ENCODE measurements around the gene UNC45A. TPM values are rescaled to one million over a fixed set of nuclear protein-coding genes. Genes with fewer than 3 reads are reported as not detected.

UNC45A gene
- total RNA-seq, 1 experiment from 2014 or later: 101 TPM

GRCh38 chr15:90902040-90902839, 32.8 kb upstream of the UNC45A start (continued):
- no peak for TF ChIP-seq PRRX2 (CRISPR knock-in tag; IDR thresholded peaks at IDR 0.05)
- TF ChIP-seq USF1 (CRISPR knock-in tag; IDR thresholded peaks at IDR 0.05): no peak
- TF ChIP-seq ZNF263 (CRISPR knock-in tag; IDR thresholded peaks at IDR 0.05; ENCODE audit: low read depth): no peak
- TF ChIP-seq AR (CRISPR knock-in tag; IDR thresholded peaks at IDR 0.05): no peak
- no peak for TF ChIP-seq GABPB1 (CRISPR knock-in tag; IDR thresholded peaks at IDR 0.05)
- no peak for TF ChIP-seq MYBL2 (CRISPR knock-in tag; IDR thresholded peaks at IDR 0.05)
- no peak for TF ChIP-seq JAZF1 (CRISPR knock-in tag; IDR thresholded peaks at IDR 0.05)
- TF ChIP-seq IRF1 (CRISPR knock-in tag; IDR thresholded peaks at IDR 0.05): no peak
- no peak for TF ChIP-seq ZNF219 (CRISPR knock-in tag; IDR thresholded peaks at IDR 0.05; ENCODE audit: borderline replicate concordance)
- no peak for TF ChIP-seq ZMAT4 (CRISPR knock-in tag; IDR thresholded peaks at IDR 0.05)
- TF ChIP-seq RORB (CRISPR knock-in tag; IDR thresholded peaks at IDR 0.05): no peak
- no peak for TF ChIP-seq ETV6 (CRISPR knock-in tag; IDR thresholded peaks at IDR 0.05)
- TF ChIP-seq ZNF121 (CRISPR knock-in tag; IDR thresholded peaks at IDR 0.05): no peak
- 0 out of 2 replicates have a peak, but pooled peaks have one; percentile 20 for TF ChIP-seq FOXK1 (CRISPR knock-in tag; IDR thresholded peaks at IDR 0.05)
- no peak for TF ChIP-seq E2F5 (CRISPR knock-in tag; IDR thresholded peaks at IDR 0.05)
- TF ChIP-seq TEAD4 (CRISPR knock-in tag; IDR thresholded peaks at IDR 0.05): no peak
- TF ChIP-seq PREB (CRISPR knock-in tag; IDR thresholded peaks at IDR 0.05; ENCODE audit: borderline replicate concordance): no peak
- no peak for TF ChIP-seq ZNF671 (CRISPR knock-in tag; IDR thresholded peaks at IDR 0.05)
- TF ChIP-seq ZNF425 (CRISPR knock-in tag; conservative IDR thresholded peaks at IDR 0.05): no peak
- no peak for TF ChIP-seq TP53 (CRISPR knock-in tag; IDR thresholded peaks at IDR 0.05)
- TF ChIP-seq CBFB (CRISPR knock-in tag; IDR thresholded peaks at IDR 0.05; ENCODE audit: low read depth): no peak
- no peak for TF ChIP-seq FOXJ3 (CRISPR knock-in tag; IDR thresholded peaks at IDR 0.05; ENCODE audit: borderline replicate concordance)
- peak; percentile 78; the same call in 1 of the 2 replicates for TF ChIP-seq HMGXB4 (CRISPR knock-in tag; IDR thresholded peaks at IDR 0.05)
- TF ChIP-seq FOXP1 (CRISPR knock-in tag; IDR thresholded peaks at IDR 0.05; ENCODE audit: borderline replicate concordance): no peak
- TF ChIP-seq KAT7 (CRISPR knock-in tag; IDR thresholded peaks at IDR 0.05; ENCODE audit: borderline replicate concordance): no peak
- no peak for TF ChIP-seq NR2C2 (CRISPR knock-in tag; IDR thresholded peaks at IDR 0.05)
- 0 out of 2 replicates have a peak, but pooled peaks have one; percentile 73 for TF ChIP-seq SMAD3 (CRISPR knock-in tag; IDR thresholded peaks at IDR 0.05; ENCODE audit: borderline replicate concordance)
- no peak for TF ChIP-seq NFYB (CRISPR knock-in tag; conservative IDR thresholded peaks at IDR 0.05; ENCODE audit: low read depth)
- TF ChIP-seq CREM (CRISPR knock-in tag; IDR thresholded peaks at IDR 0.05): no peak
- no peak for TF ChIP-seq TEAD1 (CRISPR knock-in tag; IDR thresholded peaks at IDR 0.05)

All from WTC11 (cell line).